ENCODE results near the gene ZNG1A.
A peak's percentile ranks its signal among the peaks of the same experiment; 100 is the strongest.
"Not testable (repeated sequence)": the region's sequence is repeated elsewhere in the genome, so short reads cannot be mapped to it uniquely, and the experiment has no call there.

ZNG1A gene

DNA sequence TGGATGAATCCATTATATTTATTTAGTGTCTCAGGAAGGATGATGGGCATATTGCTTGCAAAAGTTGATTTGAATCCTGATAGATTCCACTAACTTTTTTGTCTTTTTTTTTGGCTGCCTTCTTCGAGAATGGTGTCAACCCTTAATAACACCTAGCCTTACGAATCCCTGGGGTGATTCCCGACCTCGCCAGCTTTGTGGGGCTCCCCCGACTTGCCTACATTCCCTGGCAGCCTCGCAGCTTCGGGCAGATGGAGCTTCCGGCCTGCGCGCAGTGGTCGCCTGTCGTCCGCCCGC is 35.4 kb upstream of the ZNG1A start:
- in situ Hi-C loops (cut with MboI; ENCODE audit: low sequenced_read_pairs): no loop called here
- Histone ChIP-seq H3K4me3 (peak overlapping the region; percentile 52), H3K4me1 (0 out of 2 replicates have a peak, but pooled peaks cover 2% of the 10 kb centered on the region), H3K27me3 (ENCODE audit: low read depth) (no peaks in the 10 kb centered on the region), H3K36me3 (replicated peaks) (no peaks in the 10 kb centered on the region), H3K9me3 (no peaks in the 10 kb centered on the region)
- DNase-seq (ENCODE audit: low spot score in 2 of 2): no peak

DNA sequence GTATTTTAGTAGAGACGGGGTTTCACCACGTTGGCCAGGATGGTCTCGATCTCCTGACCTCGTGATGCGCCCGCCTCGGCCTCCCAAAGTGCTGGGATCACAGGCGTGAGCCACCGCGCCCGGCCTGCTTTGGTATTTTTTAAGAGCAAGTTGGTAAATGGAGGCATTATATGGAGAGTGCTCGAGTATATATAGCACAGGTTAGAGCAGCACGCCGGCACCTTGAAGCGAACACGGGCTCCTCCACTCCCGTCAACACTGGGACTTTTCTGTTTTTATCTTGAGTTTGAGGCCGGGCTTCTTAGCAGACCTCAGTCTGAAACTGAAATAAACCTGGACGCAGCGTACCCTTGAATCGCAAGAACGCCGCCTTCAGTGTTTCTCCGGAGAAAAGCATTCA is 35.0 kb upstream of the ZNG1A start:
- DNase-seq (ENCODE audit: low spot score in 2 of 2); H3K36me3 ChIP-seq (replicated peaks); H3K27me3 ChIP-seq (ENCODE audit: low read depth); H3K4me1 ChIP-seq; H3K4me3 ChIP-seq; H3K9me3 ChIP-seq; in situ Hi-C loops (cut with MboI; ENCODE audit: low sequenced_read_pairs): not testable (repeated sequence)

DNA sequence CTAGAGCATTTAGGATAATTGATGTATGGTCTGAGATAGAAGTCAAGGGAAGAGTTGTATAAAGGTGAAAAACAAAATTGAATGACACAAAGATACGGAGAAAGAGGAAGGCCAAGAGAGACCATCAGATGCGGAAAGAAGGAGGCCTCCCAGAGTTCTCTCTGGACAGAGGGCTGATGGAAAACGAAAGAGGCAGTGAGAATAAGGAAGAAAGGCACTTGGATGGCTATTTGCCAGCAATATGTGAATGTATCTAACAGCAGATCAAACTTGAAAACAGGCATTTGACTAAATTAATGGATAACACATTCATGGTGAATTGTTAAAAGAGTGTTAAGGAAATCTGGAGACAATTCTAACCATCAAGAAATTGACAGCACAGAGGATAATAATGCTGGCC is 33.4 kb upstream of the ZNG1A start:
- in situ Hi-C loops (cut with MboI; ENCODE audit: low sequenced_read_pairs): no loop called here
- no peak for DNase-seq (ENCODE audit: low spot score in 2 of 2)
- Histone ChIP-seq H3K27me3 (ENCODE audit: low read depth) (no peaks in the 10 kb centered on the region), H3K36me3 (replicated peaks) (no peaks in the 10 kb centered on the region), H3K4me1 (0 out of 2 replicates have a peak, but pooled peaks cover 2% of the 10 kb centered on the region), H3K4me3 (no peak overlapping the region), H3K9me3 (no peaks in the 10 kb centered on the region)

DNA sequence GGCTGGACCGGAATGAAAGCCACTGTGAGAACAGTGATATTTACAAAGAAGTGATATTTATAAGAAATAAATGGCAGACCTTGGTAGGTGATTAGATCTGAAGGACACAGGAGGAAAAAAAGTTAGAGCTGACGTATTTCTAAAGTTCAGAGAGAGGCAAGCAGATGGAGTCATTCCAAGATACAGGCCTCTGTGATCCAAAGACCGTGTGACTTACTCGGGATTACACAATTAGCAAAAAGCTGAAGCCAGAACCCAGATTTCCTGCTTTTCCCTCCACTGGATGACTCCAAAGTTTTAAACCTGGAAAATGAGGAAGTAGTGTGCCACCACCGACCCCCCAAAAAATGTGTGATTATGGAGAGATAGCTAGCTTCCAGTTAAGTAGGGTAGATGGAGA is 32.7 kb upstream of the ZNG1A start:
- in situ Hi-C loops (cut with MboI; ENCODE audit: low sequenced_read_pairs): no loop called here
- no peak overlapping the region for H3K4me3 ChIP-seq
- no peak for DNase-seq (ENCODE audit: low spot score in 2 of 2)
- no peaks in the 10 kb centered on the region for H3K9me3 ChIP-seq
- no peaks in the 10 kb centered on the region for H3K27me3 ChIP-seq (ENCODE audit: low read depth)
- H3K36me3 ChIP-seq (replicated peaks): no peaks in the 10 kb centered on the region
- 0 out of 2 replicates have a peak, but pooled peaks cover 2% of the 10 kb centered on the region for H3K4me1 ChIP-seq

DNA sequence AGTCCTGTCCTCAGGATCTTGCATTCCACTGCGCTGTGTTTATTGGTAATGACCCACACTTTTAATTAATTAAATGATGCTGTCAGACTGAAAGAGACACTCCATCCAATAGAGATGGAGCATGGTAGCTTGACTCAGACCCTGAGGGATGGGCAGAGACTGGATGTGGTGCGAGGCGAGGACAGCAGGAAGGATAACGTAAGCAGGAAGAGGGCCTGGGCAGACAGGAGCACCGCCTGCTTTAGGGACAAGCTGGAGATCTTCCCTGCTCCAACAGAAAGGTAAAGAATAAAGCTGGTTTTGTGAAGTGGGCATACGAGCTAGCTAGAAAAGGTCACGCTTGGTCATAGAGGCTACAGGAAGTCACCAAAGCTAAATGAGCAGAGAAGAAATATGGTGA is 32.2 kb upstream of the ZNG1A start:
- no peak overlapping the region for H3K4me3 ChIP-seq
- no peaks in the 10 kb centered on the region for H3K27me3 ChIP-seq (ENCODE audit: low read depth)
- H3K4me1 ChIP-seq: peaks cover 2% of the 10 kb centered on the region; the same call in 1 of the 2 replicates
- no peak for DNase-seq (ENCODE audit: low spot score in 2 of 2)
- in situ Hi-C loops (cut with MboI; ENCODE audit: low sequenced_read_pairs): no loop called here
- no peaks in the 10 kb centered on the region for H3K36me3 ChIP-seq (replicated peaks)
- no peaks in the 10 kb centered on the region for H3K9me3 ChIP-seq

DNA sequence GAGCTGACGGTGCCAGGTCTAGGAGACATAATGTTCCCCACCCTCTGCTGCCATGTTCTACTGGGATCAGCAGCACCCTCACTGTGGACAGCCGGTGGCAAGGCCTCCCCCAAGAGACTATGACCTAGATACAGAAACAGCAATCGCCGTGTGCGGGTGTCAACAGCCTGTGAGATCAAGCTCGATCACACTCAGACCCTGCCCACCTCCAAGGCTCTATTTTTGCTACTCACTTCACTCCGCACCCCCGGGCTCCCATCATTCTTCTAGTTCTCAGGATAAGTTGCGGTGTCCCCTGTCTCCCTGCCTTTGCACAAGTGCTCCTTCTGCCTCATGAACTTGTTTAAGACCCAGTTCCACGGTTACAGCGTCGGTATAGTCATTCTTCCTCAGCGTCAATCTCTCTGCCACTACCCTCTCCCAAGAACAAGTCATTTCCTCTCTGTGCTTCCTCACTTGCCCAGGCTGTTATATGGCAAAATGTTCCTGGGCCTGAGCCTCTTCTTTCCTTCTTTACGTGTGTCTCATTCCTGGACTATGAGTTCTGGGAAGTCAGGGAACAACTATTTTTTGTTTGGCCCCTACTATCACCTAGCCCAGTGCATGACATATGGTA is 30.4 kb upstream of the ZNG1A start:
- in situ Hi-C loops (cut with MboI; ENCODE audit: low sequenced_read_pairs): no loop called here
- no peak overlapping the region for H3K4me3 ChIP-seq
- H3K36me3 ChIP-seq (replicated peaks): no peaks in the 10 kb centered on the region
- peaks cover 2% of the 10 kb centered on the region; the same call in 1 of the 2 replicates for H3K4me1 ChIP-seq
- H3K9me3 ChIP-seq: no peaks in the 10 kb centered on the region
- no peaks in the 10 kb centered on the region for H3K27me3 ChIP-seq (ENCODE audit: low read depth)
- DNase-seq (ENCODE audit: low spot score in 2 of 2): no peak

DNA sequence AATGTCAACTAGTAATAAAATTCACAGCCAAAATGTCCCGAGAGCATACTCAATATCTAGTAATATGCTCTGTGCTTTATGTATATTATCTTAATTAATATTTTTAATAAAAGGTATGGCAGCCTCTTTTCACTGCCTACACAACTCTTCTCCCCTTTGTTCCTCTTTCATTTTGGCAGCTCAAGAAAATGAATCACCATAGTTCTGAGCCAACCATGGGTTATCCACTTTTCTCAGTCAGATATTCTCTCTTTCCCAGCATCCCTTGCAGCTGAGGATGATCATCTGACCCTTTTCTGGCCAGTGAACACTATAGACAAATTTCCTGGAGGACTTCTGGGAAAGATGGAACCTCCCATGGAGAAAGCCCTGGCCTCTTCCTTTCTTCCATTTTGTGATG is 27.6 kb upstream of the ZNG1A start:
- Histone ChIP-seq H3K4me1 (no peaks in the 10 kb centered on the region; the same call in 1 of the 2 replicates), H3K9me3 (no peaks in the 10 kb centered on the region), H3K4me3 (no peak overlapping the region), H3K36me3 (replicated peaks) (no peaks in the 10 kb centered on the region), H3K27me3 (ENCODE audit: low read depth) (no peaks in the 10 kb centered on the region)
- in situ Hi-C loops (cut with MboI; ENCODE audit: low sequenced_read_pairs): no loop called here
- no peak for DNase-seq (ENCODE audit: low spot score in 2 of 2)

DNA sequence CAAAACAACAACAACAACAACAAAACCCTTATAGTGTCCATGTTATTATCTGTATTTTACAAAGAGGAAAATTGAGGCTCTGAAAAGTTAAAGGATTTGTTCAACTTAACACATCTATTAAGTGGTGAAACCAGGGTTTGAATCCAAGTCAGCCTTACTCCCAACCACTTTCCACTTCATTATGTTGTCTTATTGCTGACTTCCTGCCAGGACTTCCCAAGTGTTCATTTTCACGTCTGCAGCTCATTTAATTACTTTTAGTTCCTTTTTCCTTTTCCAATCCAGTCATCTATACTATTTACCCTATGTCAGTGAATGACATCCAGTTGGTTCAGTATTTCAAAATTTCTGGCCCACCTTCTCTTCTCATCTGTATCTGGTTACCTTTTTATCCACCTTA is 20.7 kb upstream of the ZNG1A start:
- H3K27me3 ChIP-seq (ENCODE audit: low read depth); H3K4me3 ChIP-seq; DNase-seq (ENCODE audit: low spot score in 2 of 2); H3K9me3 ChIP-seq; in situ Hi-C loops (cut with MboI; ENCODE audit: low sequenced_read_pairs); H3K36me3 ChIP-seq (replicated peaks); H3K4me1 ChIP-seq: not testable (repeated sequence)

DNA sequence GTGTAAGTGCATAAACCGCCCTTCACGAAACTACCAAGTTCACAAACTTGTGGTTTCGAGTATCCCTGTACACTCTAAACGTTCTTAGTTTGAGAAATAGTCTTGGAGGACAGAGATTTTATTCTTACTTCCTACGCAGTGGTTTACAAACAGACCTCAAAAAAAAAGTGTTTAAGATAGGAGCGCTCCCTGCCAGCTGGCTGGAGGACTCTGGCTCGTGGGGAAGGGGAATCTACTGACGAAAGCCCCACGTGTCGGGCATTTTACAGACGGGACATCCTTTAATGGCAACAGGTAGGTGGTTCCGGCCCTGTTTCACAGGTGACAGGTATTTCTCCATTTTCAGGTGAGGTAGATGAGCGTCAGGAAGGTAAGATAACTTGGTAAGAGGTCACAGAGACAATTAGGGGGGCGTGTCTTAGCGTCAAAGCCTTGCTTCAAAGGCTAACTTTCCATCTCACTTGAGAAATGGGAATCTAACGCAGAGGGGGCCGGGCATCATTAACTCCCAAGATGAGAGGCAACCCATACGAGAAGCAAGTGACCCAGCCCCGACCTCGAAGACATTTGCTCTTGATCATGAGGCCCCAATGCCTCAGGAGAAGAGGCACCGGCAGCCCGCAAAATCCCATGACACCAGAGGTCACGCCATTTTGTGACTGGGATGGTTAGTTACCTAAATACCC is 573 bp downstream of the ZNG1A start:
- in situ Hi-C loops (cut with MboI; ENCODE audit: low sequenced_read_pairs); H3K9me3 ChIP-seq; DNase-seq (ENCODE audit: low spot score in 2 of 2); H3K36me3 ChIP-seq (replicated peaks); H3K4me1 ChIP-seq; H3K27me3 ChIP-seq (ENCODE audit: low read depth): not testable (repeated sequence)
- peak overlapping the region; percentile 23 for H3K4me3 ChIP-seq

DNA sequence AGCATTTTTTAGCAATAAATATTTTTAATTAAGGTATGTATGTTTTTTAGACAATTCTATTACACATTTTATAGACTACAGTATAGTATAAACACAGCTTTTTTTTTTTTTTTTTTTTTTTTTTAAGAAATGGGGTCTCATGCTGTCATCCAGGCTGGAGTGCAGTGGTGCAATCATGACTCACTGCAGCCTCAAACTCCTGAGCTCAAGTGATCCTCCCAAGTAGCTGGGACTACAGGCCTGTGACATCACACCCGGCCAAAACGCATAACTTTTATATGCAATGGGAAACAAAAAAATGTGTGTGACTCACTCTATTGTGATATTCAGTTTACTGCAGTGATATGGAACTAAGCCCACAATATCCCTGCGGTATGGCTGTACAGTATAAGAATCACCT is 9.1 kb downstream of the ZNG1A start:
- H3K4me1 ChIP-seq; H3K36me3 ChIP-seq (replicated peaks); DNase-seq (ENCODE audit: low spot score in 2 of 2); in situ Hi-C loops (cut with MboI; ENCODE audit: low sequenced_read_pairs); H3K27me3 ChIP-seq (ENCODE audit: low read depth); H3K4me3 ChIP-seq; H3K9me3 ChIP-seq: not testable (repeated sequence)

DNA sequence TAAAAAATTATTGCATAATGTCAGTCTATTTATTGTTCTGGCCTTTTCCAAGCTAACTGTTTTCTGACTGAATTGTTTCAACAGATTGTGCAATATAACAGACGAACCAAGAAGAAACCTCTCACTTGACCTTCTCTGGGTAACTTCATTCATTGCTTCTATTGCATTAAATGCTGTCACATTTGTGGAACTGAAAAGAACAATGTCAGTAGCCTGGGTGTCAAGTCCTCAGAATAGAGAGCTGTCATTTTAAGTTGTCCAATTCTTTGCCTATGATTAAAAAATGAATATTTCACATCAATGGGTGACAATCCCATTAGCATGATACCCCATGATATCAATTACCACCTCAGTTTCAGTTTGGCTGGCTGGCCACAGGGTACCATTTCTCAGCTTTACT is 19.0 kb downstream of the ZNG1A start:
- H3K4me3 ChIP-seq; DNase-seq (ENCODE audit: low spot score in 2 of 2); in situ Hi-C loops (cut with MboI; ENCODE audit: low sequenced_read_pairs); H3K27me3 ChIP-seq (ENCODE audit: low read depth); H3K4me1 ChIP-seq; H3K9me3 ChIP-seq; H3K36me3 ChIP-seq (replicated peaks): not testable (repeated sequence)

DNA sequence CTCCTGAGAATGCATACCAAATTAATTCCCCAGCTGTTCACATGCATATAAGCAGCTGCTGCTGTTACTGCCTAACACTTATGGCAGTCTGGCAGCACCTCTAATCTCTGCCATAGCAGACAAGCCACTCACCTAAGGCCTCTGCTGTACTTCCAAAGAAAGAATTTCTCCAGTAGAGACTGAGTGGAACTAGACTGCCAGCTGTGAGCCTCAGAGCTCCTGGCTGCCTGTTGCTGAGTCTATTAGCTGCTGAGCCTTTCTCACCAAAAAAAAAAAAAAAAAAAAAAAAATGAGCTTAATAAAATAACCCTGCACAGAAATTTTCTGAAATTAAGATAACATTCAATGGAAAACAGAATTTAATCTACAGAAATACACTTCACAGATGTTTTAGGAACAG is 27.7 kb downstream of the ZNG1A start:
- H3K4me3 ChIP-seq; in situ Hi-C loops (cut with MboI; ENCODE audit: low sequenced_read_pairs); DNase-seq (ENCODE audit: low spot score in 2 of 2); H3K36me3 ChIP-seq (replicated peaks); H3K9me3 ChIP-seq; H3K4me1 ChIP-seq; H3K27me3 ChIP-seq (ENCODE audit: low read depth): not testable (repeated sequence)

DNA sequence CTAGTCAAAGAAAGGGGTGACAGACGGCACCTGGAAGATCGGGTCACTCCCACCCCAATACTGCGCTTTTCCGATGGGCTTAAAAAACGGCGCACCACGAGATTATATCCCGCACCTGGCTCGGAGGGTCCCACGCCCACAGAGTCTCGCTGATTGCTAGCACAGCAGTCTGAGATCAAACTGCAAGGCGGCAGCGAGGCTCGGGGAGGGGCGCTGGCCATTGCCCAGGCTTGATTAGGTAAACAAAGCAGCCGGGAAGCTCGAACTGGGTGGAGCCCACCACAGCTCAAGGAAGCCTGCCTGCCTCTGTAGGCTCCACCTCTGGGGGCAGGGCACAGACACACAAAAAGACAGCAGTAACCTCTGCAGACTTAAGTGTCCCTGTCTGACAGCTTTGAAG is 39.0 kb downstream of the ZNG1A start:
- in situ Hi-C loops (cut with MboI; ENCODE audit: low sequenced_read_pairs); H3K36me3 ChIP-seq (replicated peaks); H3K27me3 ChIP-seq (ENCODE audit: low read depth); H3K9me3 ChIP-seq; H3K4me3 ChIP-seq; H3K4me1 ChIP-seq: not testable (repeated sequence)
- peak in 1 of 2 experiments; percentile 23 for DNase-seq (ENCODE audit: low spot score in 2 of 2)

DNA sequence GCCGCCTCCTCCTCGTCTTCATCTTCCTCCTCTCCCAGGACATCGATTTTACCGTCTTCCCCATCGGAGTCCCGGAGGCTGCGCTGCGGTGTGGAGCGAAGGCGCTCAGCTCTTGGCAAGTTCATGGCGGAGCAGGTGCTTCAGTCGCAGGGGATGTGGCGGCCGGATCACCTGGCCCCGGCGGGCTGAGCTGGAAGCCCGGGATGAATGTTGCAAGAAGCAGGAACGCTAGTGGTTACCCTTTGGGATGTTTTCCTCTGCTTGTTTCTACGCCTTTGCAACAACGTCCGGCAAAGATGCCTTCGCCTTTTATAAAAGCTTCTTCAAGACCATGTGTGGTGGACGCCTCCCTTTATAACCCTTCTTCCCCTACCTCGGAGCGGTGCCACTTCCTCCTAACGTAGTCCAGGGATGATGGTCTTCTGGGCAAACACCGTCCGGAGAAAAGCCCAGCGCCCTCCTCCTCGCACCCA is 60.8 kb downstream of the ZNG1A start, which contains the start of gene FOXD4:
Gene FOXD4 (minus strand): TSS at position 423 of the 473 bp plus-strand sequence. CDS start 298 bp downstream, at position 125.
- in situ Hi-C loops (cut with MboI; ENCODE audit: low sequenced_read_pairs); DNase-seq (ENCODE audit: low spot score in 2 of 2); H3K9me3 ChIP-seq; H3K4me1 ChIP-seq; H3K36me3 ChIP-seq (replicated peaks); H3K27me3 ChIP-seq (ENCODE audit: low read depth); H3K4me3 ChIP-seq: not testable (repeated sequence)

Measured in HAP-1 (cell line).